Measurements from ENCODE around the gene SESTD1.
"Not testable (repeated sequence)": the region's sequence is repeated elsewhere in the genome, so short reads cannot be mapped to it uniquely, and the experiment has no call there.

SESTD1 gene

DNA sequence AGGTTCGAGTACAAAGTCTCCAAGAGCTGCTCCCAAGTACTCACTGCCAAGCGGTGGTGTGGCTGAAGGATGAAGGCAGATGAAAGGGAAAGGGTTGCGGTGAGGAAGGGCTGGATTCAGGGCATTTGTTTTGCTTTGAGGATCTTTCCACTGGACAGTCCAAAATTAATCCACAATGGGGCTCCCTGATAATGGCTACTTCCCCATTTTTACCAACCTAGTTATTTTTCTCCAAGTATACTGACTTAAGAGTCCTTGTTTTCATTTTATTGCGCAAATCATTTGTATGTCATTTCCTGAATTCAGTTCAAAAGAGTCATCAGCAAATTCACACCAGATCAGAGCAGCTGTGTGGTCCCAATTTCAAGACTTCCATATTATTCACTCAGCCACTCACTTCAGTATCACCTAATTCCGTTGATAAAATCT is 464 bp upstream of the SESTD1 start:
- DNase-seq = no peak

- DNase-seq = peak; percentile 22
These were observed 925 bp downstream of the SESTD1 start for GRCh38 chr2:179263446-179264367.

DNA sequence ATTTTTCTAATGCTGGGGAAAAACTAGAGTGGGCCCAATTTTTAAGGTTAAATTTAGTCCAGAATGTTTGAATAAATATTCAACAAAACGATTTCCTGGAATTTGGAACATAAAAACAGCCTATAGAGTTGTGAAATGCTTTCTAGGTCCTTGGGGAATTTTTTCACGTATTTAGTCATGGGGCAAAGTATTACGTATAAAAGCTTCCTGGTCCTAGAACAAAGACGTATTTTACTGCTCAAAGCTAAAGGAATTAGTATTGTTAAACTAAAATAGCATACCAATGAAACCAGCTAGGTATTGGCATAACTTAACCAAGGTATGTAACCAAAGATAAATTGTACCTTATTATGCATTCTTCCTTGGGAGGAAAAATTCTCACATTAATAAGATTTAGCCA is 1.6 kb downstream of the SESTD1 start:
- DNase-seq = no peak

DNA sequence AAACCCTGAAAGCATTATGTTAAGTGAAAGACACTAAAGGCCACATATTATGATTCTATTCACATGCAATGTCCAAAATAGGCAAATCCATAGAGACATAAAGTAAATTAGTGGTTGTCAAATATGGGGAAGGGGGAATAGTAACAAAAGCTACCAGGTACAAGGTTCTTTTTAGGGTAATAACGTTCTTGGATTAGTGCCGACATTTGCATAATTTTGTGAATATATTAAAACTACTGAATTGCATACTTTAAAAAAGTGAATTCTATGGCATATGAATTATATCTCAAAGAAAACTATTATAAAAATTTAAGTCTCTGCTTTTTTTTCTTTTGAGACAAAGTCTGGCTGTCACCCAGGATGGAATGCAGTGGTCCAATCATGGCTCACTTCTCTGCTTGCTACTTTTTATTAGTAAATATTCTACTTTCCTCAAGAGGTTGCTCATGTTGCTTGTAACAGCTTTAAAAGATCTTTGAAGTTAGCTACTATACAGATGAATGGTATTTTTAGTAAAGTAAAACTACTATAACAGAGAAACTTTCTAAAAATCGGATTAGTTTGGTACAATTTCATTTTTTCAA is 2.5 kb downstream of the SESTD1 start:
- no peak for DNase-seq

DNA sequence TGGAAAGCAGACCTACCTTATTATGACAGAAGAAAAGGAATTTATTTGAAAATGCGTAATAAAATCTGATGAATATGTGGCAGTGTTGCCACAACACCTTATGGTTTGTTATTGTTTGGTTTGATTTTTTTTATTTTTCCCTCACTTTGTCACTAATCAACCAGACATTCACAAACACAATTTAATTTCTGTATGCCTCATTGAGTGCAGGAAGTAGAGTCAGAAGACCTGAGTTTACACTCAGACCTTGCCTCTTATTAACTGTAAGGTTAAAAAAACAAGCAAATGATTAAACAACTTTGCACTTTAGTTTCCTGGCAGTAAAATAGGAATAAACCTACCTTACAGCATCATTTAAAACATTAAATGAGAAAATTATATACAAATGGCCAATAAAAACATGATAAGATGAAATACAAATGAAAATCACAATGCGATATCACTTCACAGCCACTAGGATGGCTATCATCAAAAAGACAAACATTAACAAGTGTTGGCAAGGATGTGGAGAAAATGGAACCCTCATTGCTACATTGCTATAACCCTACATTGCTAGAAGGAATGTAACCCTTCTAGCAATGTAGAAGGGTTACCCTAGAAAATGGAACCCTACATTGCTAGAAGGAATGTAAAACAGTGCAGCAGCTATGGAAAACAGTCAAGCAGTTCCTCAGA is 3.3 kb downstream of the SESTD1 start:
- no peak for DNase-seq

GRCh38 chr2:179260224-179260623 is 4.4 kb downstream of the SESTD1 start:
- no peak for DNase-seq

DNA sequence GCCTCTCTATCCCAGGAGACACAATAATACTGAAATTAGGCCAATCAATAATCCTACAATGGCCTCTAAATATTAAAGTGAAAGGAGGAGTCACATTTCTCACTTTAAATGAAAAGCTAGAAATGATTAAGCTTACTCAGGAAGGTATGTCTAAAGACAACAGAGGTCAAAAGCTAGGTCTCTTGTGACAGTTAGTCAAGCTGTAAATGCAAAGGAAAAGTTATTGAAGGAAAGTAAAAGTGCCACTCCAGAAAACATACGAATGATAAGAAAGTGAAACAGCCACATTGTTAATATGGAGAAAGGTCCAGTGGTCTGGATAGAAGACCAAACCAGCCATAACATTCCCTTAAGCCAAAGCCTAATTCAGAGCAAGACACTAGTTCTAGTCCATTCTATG is 9.5 kb downstream of the SESTD1 start:
- no peak for DNase-seq

DNA sequence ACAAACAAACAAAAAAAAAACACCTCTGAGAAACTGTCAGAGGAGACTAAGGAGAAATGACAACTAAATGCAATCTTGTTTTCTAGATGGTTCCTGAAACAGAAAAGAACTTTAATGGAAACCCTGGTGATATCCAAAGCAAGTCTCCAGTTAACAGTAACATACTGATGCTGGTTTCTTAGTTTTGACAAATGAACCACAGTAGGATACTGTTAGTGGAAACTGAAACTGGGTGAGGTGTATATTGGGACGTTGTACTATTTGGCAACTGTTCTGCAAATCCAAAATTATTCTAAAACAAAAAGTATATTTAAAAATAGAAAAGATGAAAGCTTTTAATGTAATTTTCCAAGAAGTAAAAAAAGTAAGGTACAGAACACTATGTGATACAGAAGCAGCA is 11.4 kb downstream of the SESTD1 start:
- no peak for DNase-seq

- DNase-seq = no peak
These were observed 12.2 kb downstream of the SESTD1 start for GRCh38 chr2:179252423-179252822.

DNA sequence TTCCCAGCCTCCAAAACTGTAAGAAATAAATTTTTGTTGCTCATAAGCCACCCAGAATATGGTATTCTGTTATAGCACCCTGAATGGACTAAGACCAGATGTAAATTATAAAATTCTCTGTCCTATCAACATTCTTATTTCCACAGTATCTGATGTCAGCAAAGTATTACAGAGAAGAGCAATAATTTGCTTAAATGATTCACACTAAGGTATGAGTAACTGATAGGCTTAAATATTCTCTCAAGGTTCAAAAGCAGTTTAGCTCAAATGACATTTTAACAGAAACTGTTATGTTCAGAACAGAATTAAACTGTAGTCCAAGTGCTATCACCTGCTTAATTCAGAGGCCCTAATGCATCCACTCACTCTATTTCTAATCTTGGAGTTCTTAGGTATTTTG is 12.8 kb downstream of the SESTD1 start:
- no peak for DNase-seq

DNA sequence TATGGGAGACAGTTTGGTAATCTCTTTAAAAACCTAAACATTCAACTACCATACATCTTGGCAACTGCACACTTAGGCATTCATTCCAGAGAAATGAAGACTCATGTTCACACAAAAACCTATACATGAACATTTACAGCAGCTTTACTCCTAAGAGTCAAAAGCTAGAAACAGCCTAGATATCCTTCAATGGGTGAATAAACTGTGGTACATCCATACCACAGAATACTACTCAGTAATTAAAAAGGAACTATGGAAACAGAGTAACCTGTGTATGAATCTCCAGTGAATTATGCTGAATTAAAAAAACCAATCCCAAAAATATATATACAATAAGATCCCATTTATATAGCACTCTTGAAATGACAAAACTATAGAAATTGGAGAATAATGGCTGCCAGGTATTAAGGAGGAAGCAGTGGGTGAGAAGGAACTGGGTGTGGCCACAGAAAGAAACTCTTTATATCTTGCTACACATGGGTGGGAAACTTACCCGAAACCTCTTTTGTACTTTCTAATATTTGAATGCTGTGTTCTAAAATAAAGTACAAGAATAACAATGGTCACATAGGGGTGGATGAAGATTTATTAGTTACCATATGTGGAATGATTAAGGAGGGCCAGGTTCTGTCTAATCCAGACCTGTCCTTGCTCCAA is 13.7 kb downstream of the SESTD1 start:
- DNase-seq = no peak

- no peak for DNase-seq
These were observed 14.5 kb downstream of the SESTD1 start for GRCh38 chr2:179250095-179250494.

- DNase-seq = no peak
These were observed 16.6 kb downstream of the SESTD1 start for GRCh38 chr2:179248024-179248348.

DNA sequence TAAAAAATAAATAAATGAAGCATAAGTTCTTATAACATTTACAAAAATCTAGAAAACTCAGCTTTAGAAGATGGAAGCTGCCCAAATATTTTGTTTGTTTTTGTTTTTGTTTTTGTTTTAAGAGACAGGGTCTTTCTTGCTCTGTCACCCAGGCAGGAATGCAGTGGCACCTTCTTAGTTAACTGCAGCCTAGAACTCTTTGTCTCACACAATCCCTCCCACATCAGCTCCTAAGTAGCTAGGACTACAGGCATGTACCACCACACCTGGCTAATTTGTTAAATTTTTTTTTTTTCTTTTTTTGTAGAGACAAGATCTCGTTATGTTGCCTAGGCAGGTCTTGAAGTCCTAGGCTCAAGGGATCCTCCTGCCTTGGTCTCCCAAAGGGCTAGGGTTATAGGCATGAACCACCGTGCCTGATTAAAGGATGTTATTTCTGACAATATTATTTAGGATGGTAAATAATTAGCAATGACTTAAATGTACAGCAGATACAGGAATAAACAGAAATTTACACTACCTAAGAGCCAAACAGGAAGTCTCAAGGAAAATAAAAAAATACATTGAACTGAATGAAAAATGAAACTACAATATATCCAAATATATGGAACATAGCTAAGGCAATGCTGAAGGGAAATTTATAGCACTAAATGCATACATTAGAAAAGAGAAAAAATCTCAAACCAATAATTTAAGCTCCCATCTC is 17.2 kb downstream of the SESTD1 start:
- no peak for DNase-seq

DNA sequence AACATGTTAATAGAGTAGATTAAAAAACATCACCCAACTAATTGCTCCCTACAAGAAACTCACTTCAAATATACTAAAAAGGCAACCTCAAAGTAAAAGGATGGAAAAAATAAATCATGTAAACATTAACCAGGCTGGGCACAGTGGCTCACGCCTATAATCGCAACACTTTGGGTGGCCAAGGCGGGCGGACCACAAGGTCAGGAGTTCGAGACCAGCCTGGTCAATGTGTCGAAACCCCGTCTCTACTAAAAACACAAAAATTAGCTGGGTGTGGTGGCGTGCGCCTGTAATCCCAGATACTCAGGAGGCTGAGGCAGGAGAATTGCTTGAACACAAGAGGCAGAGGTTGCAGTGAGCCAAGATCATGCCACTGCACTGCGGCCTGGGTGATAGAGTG is 18.8 kb downstream of the SESTD1 start:
- DNase-seq = not testable (repeated sequence)

- no peak for DNase-seq
These were observed 21.6 kb downstream of the SESTD1 start for GRCh38 chr2:179243046-179243445.

GRCh38 chr2:179240481-179241451 is 23.9 kb downstream of the SESTD1 start:
- DNase-seq = no peak

GRCh38 chr2:179239838-179240237 is 24.8 kb downstream of the SESTD1 start:
- no peak for DNase-seq

DNA sequence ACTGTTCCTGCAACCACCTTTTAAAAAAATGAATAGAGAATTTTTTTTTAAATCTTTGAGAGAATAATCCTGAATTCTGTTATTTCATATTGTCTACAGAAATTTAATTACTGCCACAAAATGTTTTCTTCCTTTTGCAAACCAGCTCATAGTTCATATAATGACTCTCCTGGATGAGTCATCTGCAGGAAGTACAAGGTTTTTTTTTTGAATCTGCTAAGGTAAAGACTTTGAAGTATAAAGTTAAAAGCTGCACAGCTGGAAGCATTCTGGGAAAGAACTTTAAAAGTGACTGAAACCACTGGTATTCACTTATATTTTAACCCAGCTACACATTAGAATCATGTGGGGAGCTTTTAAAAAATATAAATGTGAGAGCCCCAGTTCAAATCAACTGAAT is 25.4 kb downstream of the SESTD1 start:
- DNase-seq = peak; percentile 28

- DNase-seq = no peak
These were observed 26.6 kb downstream of the SESTD1 start for GRCh38 chr2:179238027-179238426.

GRCh38 chr2:179237209-179237946 is 27.3 kb downstream of the SESTD1 start:
- DNase-seq = no peak

All from CD4-positive, alpha-beta T cell treated with Interleukin-10 for 1 hour (primary cell).